GM12801 (cell line): Measurements from ENCODE around the gene RNF128.

Experiments
- CTCF ChIP-seq: IDR thresholded peaks from one replicate; pipeline ENCODE4 v1.5.1; 2011; ENCODE audit warnings: control low read depth; ENCODE audit not compliant: insufficient read length; ENCODE audit errors: extremely low read depth

RNF128 gene

GRCh38 chrX:106791495-106791894 is 65.0 kb downstream of the RNF128 start:
- no peak for TF ChIP-seq CTCF

- no peak for TF ChIP-seq CTCF
Measured at GRCh38 chrX:106802063-106802387, 75.5 kb downstream of the RNF128 start.

- TF ChIP-seq CTCF: no peak
Measured at GRCh38 chrX:106802388-106803275, 76.1 kb downstream of the RNF128 start, which contains the start of gene TBC1D8B. Gene TBC1D8B, plus strand, starts transcription at chrX:106802673. Its CDS starts 181 bp downstream, at chrX:106802854.

GRCh38 chrX:106811131-106811910 is 84.8 kb downstream of the RNF128 start:
- TF ChIP-seq CTCF: no peak
